ENCODE measurements around the gene IQGAP3. TPM values are rescaled to one million over a fixed set of nuclear protein-coding genes. Genes with fewer than 3 reads are reported as not detected.
A peak's percentile ranks its signal among the peaks of the same experiment; 100 is the strongest.

Gene IQGAP3
- total and polyA plus RNA-seq, 2 of the 4 experiments (the other 2 are of a cell fraction), result 12.5 to 13.6 TPM

- CTCF ChIA-PET, result interaction anchor here (1.0 to 1.7 kb wide), 3 partner anchors 9 to 24 kb away, joined by 3 to 6 read pairs (median 4); no protein-coding TSS in a partner anchor
- dilution Hi-C loops (cut with HindIII; ENCODE audit: low sequenced_read_pairs, unreplicated experiment), result no loop called here
These were observed 67.9 kb downstream of the IQGAP3 start for GRCh38 chr1:156504438-156504813.

More at GRCh38 chr1:156504438-156504813, 67.9 kb downstream of the IQGAP3 start:
- Histone ChIP-seq H3K9me3 (ENCODE audit: control insufficient read depth, insufficient read depth, low read length) (no peaks in the 10 kb centered on the region), H2BK5ac (ENCODE audit: low read depth, low read length, poor library complexity, severe bottlenecking) (peak overlapping the region; percentile 100), H3K18ac (ENCODE audit: low read depth, low read length) (peak overlapping the region; percentile 83), H3K4me2 (ENCODE audit: low read depth, low read length) (peak overlapping the region; percentile 45), H4K8ac (ENCODE audit: low read depth in 2 of 2, low read length in 2 of 2) (peak overlapping the region; percentile 91 to 97), H3K9ac (ENCODE audit: low read depth, low read length) (peak overlapping the region; percentile 77), H3K14ac (replicated peaks; ENCODE audit: low read depth, low read length) (peak overlapping the region; percentile 98), H4K5ac (ENCODE audit: low read depth, low read length) (peak overlapping the region; percentile 85), H2BK120ac (ENCODE audit: low read depth, low read length) (peak overlapping the region; percentile 100), H3K23ac (ENCODE audit: low read depth, low read length) (peak overlapping the region; percentile 94), H4K91ac (ENCODE audit: insufficient read depth, low read depth, low read length) (peak overlapping the region; percentile 100), H3K79me1 (ENCODE audit: low read depth in 1 of 2, low read length in 2 of 2) (peaks cover 9 to 42% of the 10 kb centered on the region in 2 experiments; a peak in 3 of 4 replicates), H3K9me1 (ENCODE audit: insufficient read depth, low read length) (peaks cover 35% of the 10 kb centered on the region), H2BK15ac (ENCODE audit: low read depth, low read length) (peak overlapping the region; percentile 100), H3K36me3 (ENCODE audit: control insufficient read depth, insufficient read depth, low read length) (no peaks in the 10 kb centered on the region), H2BK20ac (ENCODE audit: low read depth, low read length) (peak overlapping the region; percentile 100), H2AK5ac (ENCODE audit: low read depth, low read length) (peak overlapping the region; percentile 100), H3K4ac (ENCODE audit: low read depth, low read length) (peak overlapping the region; percentile 99), H2AK9ac (replicated peaks; ENCODE audit: low read depth, low read length, poor library complexity) (peak overlapping the region; percentile 98), H4K20me1 (ENCODE audit: insufficient read depth, low read length) (peaks cover 10% of the 10 kb centered on the region), H3K56ac (ENCODE audit: extremely low read depth, insufficient read depth, low read length) (peak overlapping the region; percentile 97), H3K27me3 (ENCODE audit: control insufficient read depth, insufficient read depth, low read length) (no peaks in the 10 kb centered on the region), H2AFZ (replicated peaks; ENCODE audit: low read length, poor library complexity) (peak overlapping the region; percentile 99), H3K27ac (ENCODE audit: insufficient read depth, low read length) (peak overlapping the region; percentile 92), H3K4me3 (ENCODE audit: insufficient read depth, low read depth, low read length) (no peak overlapping the region), H3K4me1 (ENCODE audit: control insufficient read depth, insufficient read depth, low read length) (peaks cover 44% of the 10 kb centered on the region)
- POLR2A ChIA-PET (ENCODE audit: unreplicated experiment), result no interaction called here
- ATAC-seq (ENCODE audit: low read depth), result no peak
- intact Hi-C loops (cut with micrococcal nuclease), result loop anchor here (10.0 kb wide), 1 partner anchor 220 kb away; the partner anchor contains the start of genes ISG20L2 and METTL25B
- no CpG with 5 or more reads among the region's 5 CpGs for WGBS, 2 experiments (ENCODE audit: extremely low coverage in 2 of 2, insufficient read length in 1 of 2)
- no TSS peak for BruUV-seq (replicated peaks)
- in situ Hi-C loops (cut with MboI; ENCODE audit: low sequenced_read_pairs), result no loop called here
- DNase-seq, result peak; percentile 33
- TF ChIP-seq MAZ (IDR thresholded peaks at IDR 0.05; ENCODE audit: borderline replicate concordance, low read depth, low read length), result no peak
- TF ChIP-seq POLR2A (IDR thresholded peaks at IDR 0.05; ENCODE audit: low read depth, low read length), result peak; percentile 13; the same call in 1 of the 2 replicates
